Epidermal melanocyte (primary cell): Measurements from ENCODE around the gene MAN1A1.
"Not testable (repeated sequence)": the region's sequence is repeated elsewhere in the genome, so short reads cannot be mapped to it uniquely, and the experiment has no call there.

ENCODE experiments used
- DNase-seq: peaks from one replicate; pipeline ENCODE4 v3.0.0; 2011; ENCODE audit warnings: low spot score; ENCODE audit not compliant: insufficient read length

MAN1A1 gene

GRCh38 chr6:119306396-119306968 lies 43.1 kb downstream of the MAN1A1 start:
- no peak for DNase-seq

- DNase-seq = no peak
Observed at GRCh38 chr6:119303164-119303887, 46.2 kb downstream of the MAN1A1 start.

- no peak for DNase-seq
Observed at GRCh38 chr6:119301429-119301828, 48.1 kb downstream of the MAN1A1 start.

- DNase-seq = no peak
Observed at GRCh38 chr6:119299694-119300093, 49.9 kb downstream of the MAN1A1 start.

- DNase-seq = no peak
Observed at GRCh38 chr6:119297049-119297448, 52.5 kb downstream of the MAN1A1 start.

GRCh38 chr6:119296036-119297035 lies 53.2 kb downstream of the MAN1A1 start:
- DNase-seq = no peak

GRCh38 chr6:119294984-119295383 lies 54.6 kb downstream of the MAN1A1 start:
- no peak for DNase-seq

- not testable (repeated sequence) for DNase-seq
Observed at GRCh38 chr6:119291060-119291459, 58.5 kb downstream of the MAN1A1 start.

GRCh38 chr6:119290306-119290705 lies 59.3 kb downstream of the MAN1A1 start:
- no peak for DNase-seq

- DNase-seq = no peak
Observed at GRCh38 chr6:119289651-119290050, 59.9 kb downstream of the MAN1A1 start.

GRCh38 chr6:119285908-119286625 lies 63.5 kb downstream of the MAN1A1 start:
- DNase-seq = no peak

GRCh38 chr6:119284861-119285521 lies 64.6 kb downstream of the MAN1A1 start:
- DNase-seq = no peak

- DNase-seq = no peak
Observed at GRCh38 chr6:119283979-119284545, 65.5 kb downstream of the MAN1A1 start.

GRCh38 chr6:119283214-119283613 lies 66.3 kb downstream of the MAN1A1 start:
- DNase-seq = no peak

- no peak for DNase-seq
Observed at GRCh38 chr6:119280668-119281067, 68.9 kb downstream of the MAN1A1 start.

GRCh38 chr6:119280080-119280479 lies 69.5 kb downstream of the MAN1A1 start:
- DNase-seq = no peak

GRCh38 chr6:119278625-119279024 lies 70.9 kb downstream of the MAN1A1 start:
- no peak for DNase-seq

- no peak for DNase-seq
Observed at GRCh38 chr6:119277052-119277451, 72.5 kb downstream of the MAN1A1 start.

- no peak for DNase-seq
Observed at GRCh38 chr6:119276211-119276610, 73.3 kb downstream of the MAN1A1 start.

GRCh38 chr6:119274197-119274595 lies 75.4 kb downstream of the MAN1A1 start:
- no peak for DNase-seq
